ENCODE results near the gene RTBDN.
"Not testable (repeated sequence)": the region's sequence is repeated elsewhere in the genome, so short reads cannot be mapped to it uniquely, and the experiment has no call there.

RTBDN gene

DNA sequence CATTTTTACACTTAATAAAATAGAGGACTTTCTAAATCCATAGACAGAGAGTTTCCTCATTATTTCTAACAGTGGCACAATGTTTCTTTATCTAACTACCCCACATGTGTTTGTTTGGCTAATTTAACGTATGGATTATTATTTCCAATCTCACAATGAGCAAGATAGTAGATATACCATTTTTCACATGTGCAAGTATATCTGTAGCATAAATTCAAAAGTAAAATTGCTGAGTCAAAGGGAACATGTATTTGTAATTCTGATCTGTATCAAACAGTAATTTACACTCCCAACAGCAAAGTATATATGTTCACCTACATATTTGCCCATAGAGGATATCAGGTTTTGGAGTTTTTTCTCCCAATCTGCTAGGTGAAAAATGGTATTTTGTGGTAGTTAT is 22.3 kb upstream of the RTBDN start:
- DNase-seq (ENCODE audit: low spot score) = no peak

DNA sequence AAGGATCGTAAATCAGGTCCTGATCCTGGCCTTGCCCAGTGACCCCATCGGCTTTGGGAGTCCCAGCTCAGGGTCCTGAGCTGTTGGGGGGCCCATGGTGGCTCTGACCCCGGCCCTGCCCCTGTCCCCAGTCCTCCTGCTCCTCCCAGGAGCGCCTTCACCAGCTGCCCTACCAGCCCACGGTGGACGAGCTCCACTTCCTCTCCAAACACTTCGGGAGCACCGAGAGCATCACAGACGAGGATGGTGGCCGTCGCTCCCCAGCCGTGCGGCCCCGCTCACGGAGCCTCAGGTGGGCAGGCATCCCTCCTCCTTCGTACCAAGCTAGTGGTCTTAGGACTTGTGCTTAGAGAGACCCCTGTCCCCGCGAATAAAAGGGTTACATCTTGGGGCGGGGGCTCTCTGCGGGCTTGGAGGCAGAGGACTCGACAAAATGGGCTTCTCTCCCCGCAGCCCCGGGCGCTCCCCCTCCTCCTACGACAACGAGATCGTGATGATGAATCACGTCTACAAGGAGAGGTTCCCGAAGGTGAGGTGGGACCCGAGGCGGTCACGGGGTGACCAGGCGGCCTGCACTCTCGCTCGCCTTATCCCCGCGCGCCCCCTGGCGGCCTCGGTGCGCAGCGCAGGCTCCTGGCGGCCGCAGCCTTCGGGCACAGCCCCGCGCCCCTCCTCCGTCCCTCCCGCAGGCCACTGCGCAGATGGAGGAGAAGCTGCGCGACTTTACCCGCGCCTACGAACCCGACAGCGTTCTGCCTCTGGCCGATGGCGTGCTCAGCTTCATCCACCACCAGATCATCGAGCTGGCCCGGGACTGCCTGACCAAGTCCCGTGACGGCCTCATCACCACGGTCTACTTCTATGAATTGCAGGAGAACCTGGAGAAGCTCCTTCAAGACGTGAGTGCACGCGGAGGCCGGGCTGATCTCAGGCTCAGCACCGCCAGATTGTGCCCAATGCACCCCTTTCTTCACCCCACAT is 13.1 kb upstream of the RTBDN start:
- DNase-seq (ENCODE audit: low spot score) = peak; percentile 87

DNA sequence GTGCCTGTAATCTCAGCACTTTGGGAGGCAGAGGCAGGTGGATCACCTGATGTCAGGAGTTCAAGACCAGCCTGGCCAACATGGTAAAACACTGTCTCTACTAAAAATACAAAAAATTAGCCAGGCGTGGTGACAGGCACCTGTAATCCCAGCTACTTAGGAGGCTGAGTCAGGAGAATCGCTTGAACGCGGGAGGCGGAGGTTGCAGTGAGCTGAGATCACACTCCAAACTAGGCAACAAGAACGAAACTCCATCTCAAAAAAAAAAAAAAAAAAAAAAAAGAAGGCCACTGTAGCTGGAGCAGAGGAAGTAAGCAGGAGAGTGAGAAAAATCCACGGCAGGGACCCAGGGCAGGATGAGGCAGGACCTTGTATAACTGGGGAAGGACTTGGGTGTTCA is 12.2 kb upstream of the RTBDN start:
- DNase-seq (ENCODE audit: low spot score) = not testable (repeated sequence)

DNA sequence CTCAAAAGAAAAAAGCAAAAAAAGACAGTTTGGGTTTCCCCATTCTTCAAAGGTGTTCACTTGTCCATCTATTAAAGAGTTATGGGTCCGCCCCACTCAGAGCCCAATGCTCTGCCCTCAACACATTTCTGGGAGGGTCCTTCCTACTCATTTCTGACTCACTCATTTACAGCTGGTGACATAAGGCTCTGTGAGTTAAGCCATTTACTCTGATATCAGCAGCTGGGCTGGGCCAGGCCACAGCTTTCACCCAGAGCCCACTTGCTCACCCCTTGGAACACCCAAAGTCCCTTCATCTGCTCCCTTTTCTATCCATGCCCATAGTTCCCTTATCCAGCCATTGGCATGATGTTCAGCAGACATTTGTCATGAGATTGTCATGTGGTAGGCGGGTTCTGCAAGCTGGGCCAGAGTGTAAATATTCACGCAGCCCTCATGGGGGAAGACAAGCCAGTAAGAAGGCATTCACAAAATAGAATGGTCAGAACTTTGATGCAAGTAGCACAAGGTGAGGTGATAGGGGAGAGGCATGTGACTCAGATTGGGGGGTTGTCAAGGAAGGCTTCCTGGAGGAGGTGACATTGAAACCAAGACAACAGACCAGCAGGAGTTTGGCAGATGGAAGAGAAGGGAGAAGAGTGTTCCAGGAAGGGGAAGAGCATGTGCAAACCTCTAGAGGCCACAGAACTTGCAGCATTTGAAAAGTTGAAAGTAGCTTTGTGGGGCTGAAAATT is 9.8 kb upstream of the RTBDN start:
- DNase-seq (ENCODE audit: low spot score) = no peak

GRCh38 chr19:12843328-12843727 is 8.9 kb upstream of the RTBDN start:
- DNase-seq (ENCODE audit: low spot score) = no peak

- no peak for DNase-seq (ENCODE audit: low spot score)
Measured at GRCh38 chr19:12842511-12842910, 8.1 kb upstream of the RTBDN start.

GRCh38 chr19:12841094-12841493 is 6.7 kb upstream of the RTBDN start:
- DNase-seq (ENCODE audit: low spot score) = no peak

DNA sequence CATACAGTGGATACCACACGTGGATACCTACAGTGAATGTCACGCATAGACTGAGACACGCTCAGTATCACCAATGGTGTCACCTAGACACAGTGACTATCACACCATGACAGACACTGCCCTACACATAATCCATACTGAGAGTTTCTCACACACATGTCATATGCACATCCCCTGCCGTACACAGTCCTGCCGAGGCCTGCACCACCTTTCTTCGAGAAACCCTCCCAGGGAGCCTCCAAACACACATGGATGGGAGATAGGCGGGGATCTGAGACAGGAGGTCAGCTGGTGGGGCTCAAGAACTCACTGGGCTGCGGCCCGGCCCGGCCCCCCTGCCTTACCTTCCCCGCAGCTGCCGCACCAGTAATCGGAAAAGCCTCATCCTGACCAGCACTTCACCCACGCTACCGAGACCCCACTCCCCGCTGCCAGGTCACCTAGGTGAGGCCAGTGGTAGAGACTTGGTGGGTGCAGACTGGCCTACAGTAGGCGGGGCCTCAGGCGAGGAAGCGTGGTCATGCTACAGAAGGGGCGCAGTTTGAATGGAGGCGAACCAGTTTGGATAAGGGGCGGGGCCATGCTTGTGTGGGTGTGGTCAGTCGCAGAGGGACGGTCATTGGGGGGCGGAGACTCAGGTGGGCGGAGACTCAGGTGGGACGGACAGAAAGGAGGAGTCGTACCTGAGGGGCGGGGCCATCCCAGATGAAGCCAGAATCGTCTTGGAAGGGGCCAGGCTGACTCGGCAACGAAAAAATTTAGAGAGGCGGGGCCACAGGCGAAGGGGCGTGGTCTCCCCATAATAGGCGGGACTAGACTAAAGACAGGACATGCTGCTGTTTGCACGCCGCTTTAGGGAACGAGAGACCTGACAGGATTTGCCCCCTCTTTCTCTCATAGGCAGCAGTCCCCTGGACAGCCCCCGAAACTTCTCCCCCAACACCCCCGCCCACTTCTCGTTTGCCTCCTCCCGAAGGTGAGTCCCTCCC is 6.0 kb upstream of the RTBDN start:
- peak; percentile 71 for DNase-seq (ENCODE audit: low spot score)

- DNase-seq (ENCODE audit: low spot score) = no peak
Measured at GRCh38 chr19:12838886-12839756, 4.7 kb upstream of the RTBDN start.

DNA sequence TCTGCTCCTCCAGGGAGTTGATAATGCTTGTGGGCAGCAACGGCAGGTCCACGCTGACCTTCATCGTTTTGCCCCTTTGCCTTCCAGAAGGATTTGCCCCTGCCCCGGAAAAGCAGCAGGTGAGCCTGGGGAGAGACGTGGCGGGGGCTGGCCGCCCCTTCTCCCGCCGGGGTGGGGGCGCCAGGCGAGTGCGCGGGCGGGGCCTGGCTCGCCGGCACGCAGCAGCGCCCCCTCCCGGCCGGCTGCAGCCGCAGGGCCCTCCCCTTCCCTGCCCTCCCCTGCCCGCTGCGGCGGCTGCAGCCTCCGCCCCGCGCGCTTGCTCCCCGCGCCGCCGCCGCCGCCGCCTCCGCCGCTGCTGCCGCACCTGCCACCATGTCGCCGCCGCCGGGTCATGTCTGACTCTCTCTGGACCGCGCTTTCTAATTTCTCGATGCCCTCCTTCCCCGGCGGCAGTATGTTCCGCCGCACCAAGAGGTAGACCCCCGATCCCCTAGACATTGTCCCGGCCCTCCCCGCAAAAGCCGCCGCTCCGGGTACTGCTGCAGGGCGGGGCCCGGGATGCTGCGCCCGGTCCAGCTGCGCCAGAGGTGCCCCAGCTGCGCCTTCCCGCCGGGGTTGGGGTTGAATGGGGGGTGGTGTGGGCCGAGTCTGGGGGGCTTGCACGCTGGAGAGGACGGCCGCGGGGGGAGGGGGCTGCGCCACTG is 4.0 kb upstream of the RTBDN start, which contains the start of gene MAST1:
TSS of gene MAST1 (plus strand) at position 334 of the 704 bp plus-strand sequence. CDS start at position 392, 58 bp downstream.
- DNase-seq (ENCODE audit: low spot score) = peak; percentile 86

DNA sequence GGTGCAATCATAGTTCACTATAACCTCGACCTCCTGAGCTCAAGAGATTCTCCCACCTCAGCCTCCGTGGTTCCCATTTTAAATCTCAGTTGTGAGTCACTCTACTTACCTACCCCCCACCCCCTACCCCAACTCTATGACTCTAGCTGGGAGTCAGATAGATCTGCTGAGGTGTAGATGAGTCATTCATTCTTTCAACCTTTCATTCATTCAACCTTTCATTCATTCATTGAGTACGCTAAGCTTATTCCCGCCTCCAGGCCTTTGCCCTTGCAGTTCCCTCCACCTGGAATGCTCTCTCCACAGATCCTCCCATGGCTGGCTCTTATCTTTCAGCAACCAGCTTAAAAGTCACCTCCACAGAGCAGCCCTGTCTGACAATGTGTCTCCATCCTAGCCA is 2.8 kb upstream of the RTBDN start:
- DNase-seq (ENCODE audit: low spot score) = no peak

DNA sequence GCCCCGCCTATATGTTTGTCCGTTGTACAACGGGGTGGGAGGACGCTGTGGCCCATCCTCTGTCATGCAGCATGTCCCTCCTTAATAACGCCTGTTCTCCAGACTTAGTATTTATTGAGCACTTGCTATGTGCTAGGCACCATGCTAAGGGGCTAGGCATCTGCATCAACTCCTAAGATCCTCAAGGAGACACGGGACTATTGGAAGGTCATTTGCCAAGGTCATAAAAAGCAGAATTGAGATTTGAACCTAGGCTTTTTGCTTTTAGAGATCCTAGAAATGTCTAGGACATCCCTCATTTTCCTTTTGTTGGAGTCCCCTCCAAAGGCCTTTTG is 2.1 kb upstream of the RTBDN start:
- no peak for DNase-seq (ENCODE audit: low spot score)

GRCh38 chr19:12834976-12835757 is 788 bp upstream of the RTBDN start:
- DNase-seq (ENCODE audit: low spot score) = peak; percentile 75

DNA sequence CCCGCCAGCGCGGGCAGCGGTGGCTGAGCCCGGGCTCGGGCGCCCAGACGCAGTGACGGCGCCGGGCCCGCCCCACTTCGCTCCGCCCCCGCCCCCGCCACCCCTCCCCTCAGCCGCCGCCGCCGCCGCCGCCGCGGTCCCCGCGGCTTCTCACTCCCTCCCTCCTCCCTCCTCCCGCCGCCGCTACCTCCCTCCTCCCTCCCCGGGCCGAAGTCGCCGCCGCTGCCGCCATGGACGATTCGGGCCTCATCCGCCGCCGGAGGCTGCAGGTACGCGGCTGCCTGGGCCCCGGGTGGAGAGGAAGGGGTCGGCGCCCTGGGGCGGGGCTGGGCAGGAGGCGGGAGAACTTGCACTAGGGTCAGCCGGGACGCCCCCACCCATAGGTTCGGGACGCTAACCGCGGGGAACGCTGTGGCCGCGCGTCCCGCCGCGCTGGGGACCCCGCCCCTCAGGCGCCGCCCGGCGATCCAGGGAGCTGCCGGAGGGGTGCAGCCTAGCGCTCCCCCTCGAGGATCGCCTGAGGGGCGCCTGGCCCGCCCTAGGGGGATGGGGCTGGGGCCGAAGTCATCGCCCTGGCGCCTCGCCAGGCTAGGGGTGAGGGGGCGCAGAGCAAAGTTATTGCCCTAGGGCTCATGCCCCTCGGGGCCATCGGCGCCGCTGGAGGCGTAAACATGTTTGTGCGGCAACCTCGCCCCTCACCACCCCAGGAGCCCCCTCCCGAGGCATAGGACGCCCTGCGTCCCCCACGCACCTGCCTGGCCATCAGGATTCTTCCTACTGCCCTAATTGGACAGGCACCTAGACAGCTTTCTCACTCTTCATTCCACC is 427 bp downstream of the RTBDN start:
- DNase-seq (ENCODE audit: low spot score) = peak; percentile 57

GRCh38 chr19:12833418-12833737 is 1.0 kb downstream of the RTBDN start:
- no peak for DNase-seq (ENCODE audit: low spot score)

DNA sequence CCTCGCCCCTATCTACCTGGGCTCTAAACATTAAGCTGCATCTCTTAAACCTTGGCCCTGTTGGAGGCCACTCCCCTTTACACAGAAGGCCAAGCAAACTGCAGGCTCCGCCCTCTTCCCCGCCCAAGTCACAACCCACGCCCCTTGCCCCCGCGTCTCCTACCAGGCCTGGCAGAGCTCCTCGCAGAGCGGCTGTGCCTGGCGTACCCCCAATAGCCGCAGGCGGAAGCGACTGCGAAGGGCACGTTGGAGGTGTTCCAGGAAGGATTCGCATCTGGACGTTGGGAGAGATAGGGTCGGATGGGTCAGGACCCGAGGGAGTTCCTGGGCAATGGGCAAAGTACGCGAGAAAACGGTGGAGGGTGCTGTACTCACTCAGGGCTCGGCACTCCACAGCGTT is 5.9 kb downstream of the RTBDN start:
- peak; percentile 75 for DNase-seq (ENCODE audit: low spot score)

- DNase-seq (ENCODE audit: low spot score) = peak; percentile 61
Measured at GRCh38 chr19:12825254-12826131, 8.9 kb downstream of the RTBDN start.

GRCh38 chr19:12821761-12822160 is 12.6 kb downstream of the RTBDN start:
- no peak for DNase-seq (ENCODE audit: low spot score)

Data from germinal center (tissue), 1 donor.